ENCODE data around the gene HTR2B.
"Not testable (repeated sequence)": the region's sequence is repeated elsewhere in the genome, so short reads cannot be mapped to it uniquely, and the experiment has no call there.

HTR2B gene

DNA sequence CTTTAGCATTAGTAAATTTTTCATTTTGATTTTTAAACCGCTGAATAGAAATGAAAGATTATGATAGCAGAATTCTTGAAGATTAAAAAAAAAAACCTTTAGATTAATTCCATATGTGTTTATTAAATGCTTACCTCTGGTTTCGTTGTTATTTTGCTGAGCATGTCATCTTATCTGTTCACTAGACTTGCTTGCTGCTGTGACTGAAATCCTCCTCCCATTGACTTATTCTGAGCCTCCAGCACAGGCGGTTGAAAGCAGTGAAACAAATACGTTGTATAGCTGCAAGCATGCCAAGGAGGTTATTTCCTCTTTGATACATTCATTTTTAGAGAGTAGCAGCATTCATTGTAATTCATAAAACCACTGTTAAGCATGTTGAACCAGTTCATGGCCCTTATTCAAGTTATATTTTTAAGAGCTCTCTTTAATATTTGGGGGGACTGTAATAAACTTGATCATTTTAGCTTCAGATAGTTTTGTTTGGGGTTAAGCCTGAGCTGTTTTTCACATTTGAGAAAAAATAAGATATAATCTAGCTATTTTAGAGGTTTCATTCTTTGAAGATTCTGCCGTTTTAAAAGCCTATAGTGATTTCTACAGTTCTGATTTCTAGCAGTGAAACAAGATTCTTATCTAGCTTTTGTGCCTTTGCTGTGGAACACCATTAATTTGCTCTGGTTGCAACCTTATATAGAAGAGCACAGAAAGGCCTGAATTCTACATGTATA, at the start of gene HTR2B:
HTR2B (minus strand) TSS at position 205 of the 731 bp plus-strand sequence. CDS start 1,278 bp downstream, outside the sequence.
- no peak for DNase-seq

- no peak for DNase-seq
These were observed 49.4 kb upstream of the HTR2B start for GRCh38 chr2:231174211-231174651.

GRCh38 chr2:231172025-231172424, 47.2 kb upstream of the HTR2B start:
- no peak for DNase-seq

DNA sequence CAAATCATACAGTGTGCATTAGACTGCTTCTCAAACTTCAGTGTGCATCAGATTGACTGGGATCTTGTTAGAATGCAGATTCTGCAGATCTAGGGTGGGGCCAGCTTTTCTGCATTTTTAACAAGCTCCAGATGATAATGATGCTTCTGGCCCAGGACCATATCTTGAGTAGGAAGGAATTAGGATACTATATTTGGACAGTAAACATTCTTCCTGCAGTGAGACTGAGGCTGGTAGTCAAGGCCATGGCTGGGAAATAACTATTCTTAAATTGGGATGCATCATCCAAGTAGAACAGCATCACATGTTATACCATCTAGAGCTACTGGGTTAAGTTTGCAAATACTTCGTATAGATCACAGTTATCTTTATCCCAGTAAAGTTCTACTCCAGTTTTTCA, 45.2 kb upstream of the HTR2B start:
- DNase-seq, result no peak

GRCh38 chr2:231169488-231169887, 44.6 kb upstream of the HTR2B start:
- no peak for DNase-seq

DNA sequence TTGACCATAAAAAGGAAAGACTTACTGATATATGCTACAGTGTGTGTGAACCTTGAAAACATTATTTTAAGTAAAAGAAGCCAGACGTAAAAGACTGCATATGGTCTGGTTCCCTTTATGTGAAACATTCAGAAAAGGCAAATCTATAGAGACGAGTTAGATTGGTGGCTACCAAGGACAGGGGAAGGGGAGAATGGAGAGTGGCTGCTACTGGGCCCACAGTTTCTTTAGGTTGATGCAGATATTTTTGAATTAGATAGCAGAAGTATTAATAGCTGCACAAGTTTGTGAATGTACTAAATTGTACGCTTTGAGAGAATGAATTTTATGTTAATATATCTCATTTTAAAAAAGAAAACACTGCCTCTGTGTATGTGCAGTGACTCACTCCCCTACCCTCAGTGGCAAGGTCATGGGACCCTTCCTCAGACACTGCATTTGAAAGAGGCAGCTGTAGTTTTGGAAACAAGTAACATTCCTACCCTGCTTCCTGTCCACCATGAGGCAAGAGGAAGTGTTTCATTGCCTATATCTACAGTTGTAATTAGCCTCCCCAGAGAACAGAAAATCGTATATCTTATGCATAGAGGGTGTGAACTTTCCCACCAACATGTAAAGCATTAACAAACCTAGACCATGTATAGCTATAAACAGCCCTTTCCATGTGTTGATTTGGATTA, 43.8 kb upstream of the HTR2B start:
- peak; percentile 14 to 25 for DNase-seq

DNA sequence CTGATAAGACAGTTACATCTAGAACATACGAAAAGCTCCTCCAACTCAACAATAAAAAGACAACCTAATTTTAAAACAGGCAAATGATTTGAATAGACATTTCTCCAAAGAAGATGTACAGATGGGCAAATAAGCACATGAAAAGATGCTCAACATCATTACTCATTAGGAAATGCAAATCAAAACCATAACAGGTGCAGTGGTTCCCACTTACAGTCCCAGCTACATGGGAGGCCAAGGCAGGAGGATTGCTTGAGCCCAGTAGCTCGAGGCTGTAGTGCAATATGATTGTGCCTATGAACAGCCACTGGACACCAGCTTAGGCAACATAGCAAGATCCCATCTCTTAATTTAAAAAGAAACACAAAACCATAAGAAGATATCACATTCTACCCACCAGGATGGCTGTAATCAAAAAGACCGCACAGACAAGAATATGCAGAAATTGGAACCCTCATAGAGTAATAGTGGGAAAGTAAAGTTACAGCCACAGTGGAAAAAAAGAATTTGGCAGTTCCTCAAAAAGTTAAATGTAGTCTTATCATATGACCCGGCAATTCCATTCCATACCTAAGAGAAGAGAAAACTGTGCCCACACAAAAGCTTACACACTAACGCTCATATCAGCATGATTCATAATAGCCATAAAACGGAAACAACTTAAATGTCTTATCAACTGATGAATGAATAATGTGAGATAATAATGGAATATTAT, 43.1 kb upstream of the HTR2B start:
- no peak for DNase-seq

- no peak for DNase-seq
These were observed 38.7 kb upstream of the HTR2B start for GRCh38 chr2:231163414-231164095.

DNA sequence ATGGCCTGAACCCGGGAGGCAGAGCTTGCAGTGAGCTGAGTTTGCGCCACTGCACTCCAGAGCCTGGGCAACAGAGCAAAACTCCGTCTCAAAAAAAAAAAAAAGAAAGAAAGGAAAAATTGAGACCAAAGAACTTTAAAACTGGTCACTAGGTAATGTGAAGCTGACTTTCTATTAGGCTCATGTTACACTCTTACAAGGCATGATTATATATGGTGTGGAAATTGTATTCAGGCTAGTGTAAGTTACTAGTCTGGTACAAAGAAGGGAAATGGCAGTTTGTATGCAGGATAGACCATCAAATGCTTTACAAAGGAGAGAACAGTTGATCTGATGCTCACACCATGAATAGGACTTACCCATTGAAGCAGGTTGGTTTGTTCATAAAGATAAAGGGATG, 38.2 kb upstream of the HTR2B start:
- DNase-seq, result no peak

DNA sequence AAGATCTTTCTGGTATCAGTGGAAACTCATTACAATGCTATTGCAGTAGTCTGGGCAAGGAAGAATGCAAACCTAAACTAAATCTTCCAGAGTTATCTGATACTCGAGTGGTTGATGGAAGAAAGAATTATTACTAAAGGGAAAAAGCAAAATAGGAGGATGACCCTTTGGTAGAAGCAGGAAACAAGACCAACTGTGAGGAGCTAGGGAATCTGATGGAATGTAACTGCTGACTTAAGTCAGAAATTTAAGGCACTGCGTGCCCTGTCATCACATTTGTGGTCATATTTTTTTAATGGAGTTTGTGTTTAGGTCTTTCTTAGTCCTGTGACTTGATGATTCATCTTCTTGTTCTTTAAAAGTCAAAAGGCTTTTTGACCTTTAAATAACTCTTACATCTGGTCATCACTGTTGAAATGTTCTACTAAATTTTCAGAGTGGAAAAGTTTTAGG, 37.1 kb upstream of the HTR2B start:
- DNase-seq, result no peak

GRCh38 chr2:231161252-231161839, 36.5 kb upstream of the HTR2B start:
- no peak for DNase-seq

GRCh38 chr2:231160701-231161100, 35.9 kb upstream of the HTR2B start:
- DNase-seq, result no peak

DNA sequence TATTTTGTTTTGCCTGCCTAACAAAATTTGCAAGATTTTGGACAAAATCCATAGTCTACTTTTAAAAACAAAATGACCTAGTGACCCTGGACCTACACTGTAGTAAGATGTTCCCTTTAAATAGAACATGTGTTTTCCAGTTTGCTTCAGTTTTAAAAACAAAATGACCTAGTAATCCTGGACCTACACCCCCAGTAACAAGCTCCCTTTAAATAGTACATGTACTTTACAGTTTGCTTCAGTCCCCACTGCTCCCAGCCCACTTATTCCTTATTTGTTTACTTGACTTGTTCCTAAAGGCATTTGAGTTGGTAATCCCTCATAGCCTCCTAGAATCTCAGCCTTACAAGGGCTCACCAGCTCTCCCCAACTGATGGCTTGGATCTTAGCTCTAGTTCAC, 34.5 kb upstream of the HTR2B start:
- no peak for DNase-seq

- no peak for DNase-seq
These were observed 28.1 kb upstream of the HTR2B start for GRCh38 chr2:231152800-231153557.

GRCh38 chr2:231146665-231147064, 21.8 kb upstream of the HTR2B start:
- DNase-seq, result no peak

- no peak for DNase-seq
These were observed 20.1 kb upstream of the HTR2B start for GRCh38 chr2:231144896-231145295.

DNA sequence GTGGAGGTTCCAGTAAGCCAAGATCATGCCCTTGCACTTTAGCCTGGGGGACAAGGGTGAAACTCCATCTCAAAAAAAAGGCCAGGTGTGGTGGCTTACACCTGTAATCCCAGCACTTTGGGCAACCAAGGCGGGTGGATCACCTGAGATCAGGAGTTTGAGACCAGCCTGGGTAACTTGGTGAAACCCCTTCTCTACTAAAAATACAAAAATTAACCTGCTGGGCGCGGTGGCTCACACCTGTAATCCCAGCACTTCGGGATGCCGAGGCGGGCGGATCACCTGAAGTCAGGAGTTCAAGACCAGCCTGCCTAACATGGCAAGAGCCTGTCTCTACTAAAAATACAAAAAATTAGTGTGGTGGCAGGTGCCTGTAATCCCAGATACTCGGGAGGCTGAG, 16.0 kb upstream of the HTR2B start:
- not testable (repeated sequence) for DNase-seq

DNA sequence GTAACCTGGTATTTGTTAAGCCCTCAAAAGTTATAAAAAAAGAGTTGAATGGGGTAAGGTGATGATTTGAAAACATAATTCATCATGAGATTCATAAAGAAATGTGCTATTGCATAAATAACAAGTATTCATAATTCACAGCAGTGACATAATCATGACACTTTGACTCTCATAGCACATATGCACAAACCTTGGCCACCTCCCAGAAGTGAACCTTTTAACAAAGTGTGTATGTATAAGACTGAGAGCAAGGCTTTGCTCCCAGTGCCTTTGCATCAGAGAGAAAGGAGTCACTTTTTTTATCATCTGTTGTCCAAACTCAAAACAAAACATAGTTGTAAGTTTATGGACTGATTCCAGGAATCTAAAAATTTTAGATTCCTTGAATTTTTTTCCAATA, 15.0 kb upstream of the HTR2B start:
- no peak for DNase-seq

DNA sequence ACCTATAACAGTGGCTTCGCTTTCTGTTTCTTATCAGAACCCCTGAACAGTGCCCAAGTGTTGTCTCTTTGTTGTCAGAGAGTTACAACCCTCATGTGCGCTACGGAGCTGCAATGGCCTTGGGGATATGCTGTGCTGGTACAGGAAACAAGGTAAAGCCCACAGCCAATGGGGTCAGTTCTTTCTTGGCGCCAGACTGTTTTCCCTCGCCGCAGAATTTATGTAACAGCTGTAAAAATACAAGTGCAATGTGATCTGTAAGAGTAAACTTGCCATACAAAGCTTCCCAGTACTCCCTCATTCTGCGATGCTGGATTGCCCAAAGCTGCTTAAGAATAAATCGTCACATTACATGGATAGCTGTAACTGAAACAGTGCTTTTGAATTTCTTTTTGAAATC, 13.9 kb upstream of the HTR2B start:
- DNase-seq, result no peak

DNA sequence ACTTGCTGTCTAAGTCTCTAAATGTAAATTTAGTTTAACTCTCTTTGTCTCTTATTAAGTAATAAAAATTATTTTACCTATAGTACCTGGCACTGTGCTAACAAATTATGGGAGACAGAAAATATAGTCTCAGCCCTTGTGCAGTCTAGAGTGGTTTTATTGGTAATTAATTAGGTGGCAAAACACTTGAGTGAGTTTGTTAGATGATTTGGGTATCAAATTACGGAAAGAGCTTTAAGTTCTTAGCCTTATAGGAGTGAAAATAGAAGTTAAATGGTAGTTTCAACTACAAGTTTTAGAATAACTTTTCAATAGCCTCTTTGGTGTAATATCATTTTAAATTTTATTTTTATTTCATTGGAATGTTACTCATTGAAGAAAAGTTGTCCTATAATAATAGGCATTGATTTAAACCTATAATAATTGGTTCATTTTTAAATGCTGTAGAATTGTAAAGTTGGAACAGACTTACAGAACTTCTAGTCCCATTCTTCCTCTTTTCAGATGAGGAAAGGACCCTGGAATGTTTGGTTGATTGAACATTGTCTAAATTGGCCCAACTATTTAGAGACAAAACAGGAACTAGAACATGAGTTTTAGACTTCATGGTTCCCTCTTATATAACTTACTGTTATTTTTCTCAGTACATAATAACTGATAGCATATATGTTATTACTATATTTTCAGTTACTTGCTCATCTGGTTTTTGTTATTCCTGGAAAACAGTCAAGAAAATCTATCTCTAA, 10.2 kb upstream of the HTR2B start:
- DNase-seq, result peak; percentile 6 to 17

Data from AML-193 (cell line).